ENCODE data around the gene SGCG.
"Not testable (repeated sequence)": the region's sequence is repeated elsewhere in the genome, so short reads cannot be mapped to it uniquely, and the experiment has no call there.

SGCG gene

GRCh38 chr13:23292586-23292985 is 111.8 kb downstream of the SGCG start:
- Histone ChIP-seq H3K9ac (ENCODE audit: low read length) (no peak overlapping the region), H3K4me3 (ENCODE audit: low read depth, low read length, poor library complexity, severe bottlenecking) (no peak overlapping the region), H3K4me1 (ENCODE audit: insufficient read depth, low read length, severe bottlenecking) (no peaks in the 10 kb centered on the region), H3F3A (ENCODE audit: insufficient read depth, low read length) (no peaks in the 10 kb centered on the region), H4K20me1 (ENCODE audit: insufficient read depth, low read length) (no peaks in the 10 kb centered on the region), H3K27ac (ENCODE audit: low read depth, low read length, poor library complexity, severe bottlenecking) (no peak overlapping the region), H3K4me2 (ENCODE audit: low read length) (no peak overlapping the region), H3K36me3 (ENCODE audit: insufficient read depth, low read length) (no peaks in the 10 kb centered on the region; the same call in 1 of the 2 replicates), H3K27me3 (ENCODE audit: insufficient read depth, low read length) (no peaks in the 10 kb centered on the region), H3K9me3 (ENCODE audit: low read length) (no peaks in the 10 kb centered on the region), H3K9me2 (ENCODE audit: low read depth, low read length) (no peaks in the 10 kb centered on the region), H2AFZ (ENCODE audit: low read length) (no peak overlapping the region), H3K79me2 (ENCODE audit: insufficient read depth, low read length) (no peaks in the 10 kb centered on the region)
- TF ChIP-seq EZH2 (IDR thresholded peaks at IDR 0.05; ENCODE audit: borderline replicate concordance, low read length) (no peak), CTCF (IDR thresholded peaks at IDR 0.05; ENCODE audit: low read length) (no peak)

DNA sequence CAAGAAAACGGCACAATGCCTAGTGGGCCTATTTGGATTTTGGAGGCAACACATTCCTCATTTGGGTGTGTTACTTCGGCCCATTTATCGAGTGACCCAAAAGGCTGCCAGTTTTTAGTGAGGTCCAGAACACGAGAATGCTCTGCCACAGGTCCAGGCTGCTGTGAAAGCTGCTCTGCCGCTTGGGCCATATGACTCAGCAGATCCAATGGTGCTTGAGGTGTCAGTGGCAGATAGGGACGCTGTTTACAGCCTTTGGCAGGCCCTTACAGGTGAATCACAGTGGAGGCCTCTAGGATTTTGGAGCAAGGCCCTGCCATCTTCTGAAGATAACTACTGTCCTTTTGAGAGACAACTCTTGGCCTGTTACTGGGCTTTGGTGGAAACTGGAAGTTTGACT is 134.1 kb downstream of the SGCG start:
- not testable (repeated sequence) for H2AFZ ChIP-seq (ENCODE audit: low read length); H3K36me3 ChIP-seq (ENCODE audit: insufficient read depth, low read length); H3K4me3 ChIP-seq (ENCODE audit: low read depth, low read length, poor library complexity, severe bottlenecking); H3K9ac ChIP-seq (ENCODE audit: low read length); H4K20me1 ChIP-seq (ENCODE audit: insufficient read depth, low read length); H3F3A ChIP-seq (ENCODE audit: insufficient read depth, low read length); H3K9me3 ChIP-seq (ENCODE audit: low read length); H3K27ac ChIP-seq (ENCODE audit: low read depth, low read length, poor library complexity, severe bottlenecking); H3K4me2 ChIP-seq (ENCODE audit: low read length); H3K27me3 ChIP-seq (ENCODE audit: insufficient read depth, low read length); H3K79me2 ChIP-seq (ENCODE audit: insufficient read depth, low read length); H3K4me1 ChIP-seq (ENCODE audit: insufficient read depth, low read length, severe bottlenecking); H3K9me2 ChIP-seq (ENCODE audit: low read depth, low read length)

- Histone ChIP-seq H3K36me3 (ENCODE audit: insufficient read depth, low read length) (no peaks in the 10 kb centered on the region), H3K79me2 (ENCODE audit: insufficient read depth, low read length) (no peaks in the 10 kb centered on the region), H3K9ac (ENCODE audit: low read length) (no peak overlapping the region), H3K9me2 (ENCODE audit: low read depth, low read length) (no peaks in the 10 kb centered on the region), H3K4me1 (ENCODE audit: insufficient read depth, low read length, severe bottlenecking) (no peaks in the 10 kb centered on the region), H3K27ac (ENCODE audit: low read depth, low read length, poor library complexity, severe bottlenecking) (no peak overlapping the region), H3K4me3 (ENCODE audit: low read depth, low read length, poor library complexity, severe bottlenecking) (no peak overlapping the region), H3K9me3 (ENCODE audit: low read length) (no peaks in the 10 kb centered on the region), H3K27me3 (ENCODE audit: insufficient read depth, low read length) (no peaks in the 10 kb centered on the region), H2AFZ (ENCODE audit: low read length) (no peak overlapping the region), H3K4me2 (ENCODE audit: low read length) (no peak overlapping the region), H4K20me1 (ENCODE audit: insufficient read depth, low read length) (no peaks in the 10 kb centered on the region), H3F3A (ENCODE audit: insufficient read depth, low read length) (no peaks in the 10 kb centered on the region)
- TF ChIP-seq EZH2 (IDR thresholded peaks at IDR 0.05; ENCODE audit: borderline replicate concordance, low read length) (no peak), CTCF (IDR thresholded peaks at IDR 0.05; ENCODE audit: low read length) (no peak)
Measured at GRCh38 chr13:23319883-23320224, 139.1 kb downstream of the SGCG start.

GRCh38 chr13:23320926-23321534 is 140.3 kb downstream of the SGCG start:
- Histone ChIP-seq H2AFZ (ENCODE audit: low read length) (no peak overlapping the region), H3K9me3 (ENCODE audit: low read length) (no peaks in the 10 kb centered on the region), H4K20me1 (ENCODE audit: insufficient read depth, low read length) (no peaks in the 10 kb centered on the region), H3K4me1 (ENCODE audit: insufficient read depth, low read length, severe bottlenecking) (no peaks in the 10 kb centered on the region), H3K9ac (ENCODE audit: low read length) (no peak overlapping the region), H3K4me3 (ENCODE audit: low read depth, low read length, poor library complexity, severe bottlenecking) (no peak overlapping the region), H3K4me2 (ENCODE audit: low read length) (no peak overlapping the region), H3K9me2 (ENCODE audit: low read depth, low read length) (no peaks in the 10 kb centered on the region), H3K27me3 (ENCODE audit: insufficient read depth, low read length) (no peaks in the 10 kb centered on the region), H3K27ac (ENCODE audit: low read depth, low read length, poor library complexity, severe bottlenecking) (no peak overlapping the region), H3K79me2 (ENCODE audit: insufficient read depth, low read length) (no peaks in the 10 kb centered on the region), H3K36me3 (ENCODE audit: insufficient read depth, low read length) (no peaks in the 10 kb centered on the region), H3F3A (ENCODE audit: insufficient read depth, low read length) (no peaks in the 10 kb centered on the region)
- TF ChIP-seq EZH2 (IDR thresholded peaks at IDR 0.05; ENCODE audit: borderline replicate concordance, low read length) (no peak), CTCF (IDR thresholded peaks at IDR 0.05; ENCODE audit: low read length) (no peak)
